Mammary epithelial cell (primary cell): ENCODE results near the gene NPHP4.

Experiments used
- EZH2 ChIP-seq: IDR thresholded peaks from 2 replicates; pipeline ENCODE4 v1.6.1; 2012; ENCODE audit warnings: low read length, inconsistent platforms, borderline replicate concordance
- TF ChIP-seq, protein P1 (sequence below), 2 donors: IDR thresholded peaks in 1 of 2; conservative IDR thresholded peaks in 1 of 2; 2 replicates each; pipeline ENCODE4 v1.5.1; 2011 to 2012; ENCODE audit warnings: inconsistent platforms in 2 of 2, low read length in 2 of 2, mild to moderate bottlenecking in 2 of 2, control low read depth in 1 of 2, low read depth in 1 of 2; ENCODE audit not compliant: insufficient read depth in 1 of 2; ENCODE audit errors: extremely low read depth in 1 of 2

- TF ChIP-seq, protein P1, sequence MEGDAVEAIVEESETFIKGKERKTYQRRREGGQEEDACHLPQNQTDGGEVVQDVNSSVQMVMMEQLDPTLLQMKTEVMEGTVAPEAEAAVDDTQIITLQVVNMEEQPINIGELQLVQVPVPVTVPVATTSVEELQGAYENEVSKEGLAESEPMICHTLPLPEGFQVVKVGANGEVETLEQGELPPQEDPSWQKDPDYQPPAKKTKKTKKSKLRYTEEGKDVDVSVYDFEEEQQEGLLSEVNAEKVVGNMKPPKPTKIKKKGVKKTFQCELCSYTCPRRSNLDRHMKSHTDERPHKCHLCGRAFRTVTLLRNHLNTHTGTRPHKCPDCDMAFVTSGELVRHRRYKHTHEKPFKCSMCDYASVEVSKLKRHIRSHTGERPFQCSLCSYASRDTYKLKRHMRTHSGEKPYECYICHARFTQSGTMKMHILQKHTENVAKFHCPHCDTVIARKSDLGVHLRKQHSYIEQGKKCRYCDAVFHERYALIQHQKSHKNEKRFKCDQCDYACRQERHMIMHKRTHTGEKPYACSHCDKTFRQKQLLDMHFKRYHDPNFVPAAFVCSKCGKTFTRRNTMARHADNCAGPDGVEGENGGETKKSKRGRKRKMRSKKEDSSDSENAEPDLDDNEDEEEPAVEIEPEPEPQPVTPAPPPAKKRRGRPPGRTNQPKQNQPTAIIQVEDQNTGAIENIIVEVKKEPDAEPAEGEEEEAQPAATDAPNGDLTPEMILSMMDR (conservative IDR thresholded peaks at IDR 0.05 in 1 of 2, IDR thresholded peaks at IDR 0.05 in 1 of 2; ENCODE audit: extremely low read depth in 1 of 2, insufficient read depth in 1 of 2, low read depth in 1 of 2, low read length in 2 of 2) = no peak
- no peak for TF ChIP-seq EZH2
Measured at GRCh38 chr1:5904551-5904950, 87.7 kb downstream of the NPHP4 start.
